Tibial artery (tissue), 4 donors: ENCODE measurements around the gene DLG4.

ENCODE experiments used
- DNase-seq, 2 donors: peaks; one replicate each; pipeline ENCODE4 v3.0.0-alpha.2; 2019
- H3K27ac ChIP-seq, 2 donors: fragments of 200-600 bp; sonication (generic) in 1 of 2; 1 replicate in 1 of 2; 2 replicates in 1 of 2; pipeline ENCODE4 v1.5.1; 2018 to 2019; ENCODE audit warnings: mild to moderate bottlenecking in 1 of 2
- H3K27me3 ChIP-seq, 2 donors: fragments of 200-600 bp; sonication (generic) in 1 of 2; one replicate each; pipeline versions ENCODE4 v1.5.1 to v1.6.0; 2016 to 2019
- H3K36me3 ChIP-seq, 3 donors: fragments of 200-600 bp; sonication (generic) in 2 of 3; one replicate each; pipeline ENCODE4 v1.5.1; 2016 to 2019; ENCODE audit warnings: mild to moderate bottlenecking in 2 of 3
- H3K4me1 ChIP-seq, 4 donors: fragments of 200-600 bp; sonication (generic) in 2 of 4; 1 replicate in 3 of 4; 2 replicates in 1 of 4; pipeline ENCODE4 v1.5.1; 2016 to 2019
- H3K4me3 ChIP-seq, 2 donors: fragments of 200-600 bp; sonication (generic) in 1 of 2; 1 replicate in 1 of 2; 2 replicates in 1 of 2; pipeline ENCODE4 v1.5.1; 2018 to 2019; ENCODE audit warnings: mild to moderate bottlenecking in 2 of 2
- H3K9me3 ChIP-seq, 3 donors: fragments of 200-600 bp; sonication (generic) in 1 of 3; one replicate each; pipeline ENCODE4 v1.5.1; 2016 to 2019
- intact Hi-C: fragments of 100-400 bp; cut with DNase I; formaldehyde crosslinking; loops from one replicate; pipeline ENCODE4 v1.15.0; 2023; ENCODE audit warnings: low total_unique reads
- TF ChIP-seq, protein P1 (sequence below), 2 experiments: fragments of 200-600 bp in 1 of 2; fragments of 450-650 bp in 1 of 2; IDR thresholded peaks; one replicate each; pipeline ENCODE4 v1.5.1; 2017 to 2019; ENCODE audit warnings: antibody characterized with exemption in 2 of 2, mild to moderate bottlenecking in 1 of 2, moderate library complexity in 1 of 2

Gene DLG4

DNA sequence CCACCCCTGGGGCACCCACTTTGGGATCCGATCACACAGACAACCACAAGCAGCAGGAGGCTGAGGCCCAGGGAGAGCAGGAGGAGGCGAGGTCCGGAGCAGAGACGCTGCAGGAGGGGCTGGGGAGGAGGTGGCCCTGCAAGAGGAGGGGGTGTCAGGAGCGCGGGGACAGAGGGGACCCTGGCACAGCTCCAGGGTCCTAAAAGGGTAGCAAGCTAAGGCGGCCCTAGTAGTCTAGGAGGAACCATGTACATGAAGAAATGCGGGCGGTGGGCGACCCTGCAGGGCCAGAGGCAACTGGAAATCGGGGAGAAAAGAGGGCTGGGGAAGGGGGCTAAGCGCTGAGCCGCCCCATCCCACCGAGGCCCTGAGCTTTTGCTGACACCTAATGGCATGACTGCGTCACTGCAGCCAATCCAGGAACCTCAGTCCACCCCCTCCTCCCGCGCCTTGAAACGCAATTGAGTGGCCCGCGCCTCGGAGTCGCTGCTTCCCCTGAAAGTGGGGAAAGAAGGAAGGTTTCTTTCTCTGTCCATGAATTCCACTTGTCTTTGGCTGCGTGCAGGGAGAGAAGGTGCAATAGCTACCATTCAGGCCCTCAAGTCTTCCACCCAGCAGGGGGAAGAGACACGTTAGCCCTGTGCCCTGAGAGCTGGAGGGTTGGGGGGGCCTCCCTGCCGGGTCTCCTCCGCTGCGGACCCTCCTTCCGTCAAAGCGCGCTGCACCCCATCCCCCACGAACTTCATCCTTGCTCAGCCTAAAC lies 42.3 kb downstream of the DLG4 start:
- peak; percentile 45 to 74 for DNase-seq
- Histone ChIP-seq H3K9me3 (no peaks in the 10 kb centered on the region), H3K4me1 (peaks cover 0 to 15% (median 12%) of the 10 kb centered on the region in 4 donors), H3K27ac (no peak overlapping the region), H3K36me3 (no peaks in the 10 kb centered on the region), H3K27me3 (peaks cover 0 to 64% of the 10 kb centered on the region in 2 donors), H3K4me3 (peak overlapping the region in 1 of 2 donors; percentile 15)
- TF ChIP-seq, protein P1, sequence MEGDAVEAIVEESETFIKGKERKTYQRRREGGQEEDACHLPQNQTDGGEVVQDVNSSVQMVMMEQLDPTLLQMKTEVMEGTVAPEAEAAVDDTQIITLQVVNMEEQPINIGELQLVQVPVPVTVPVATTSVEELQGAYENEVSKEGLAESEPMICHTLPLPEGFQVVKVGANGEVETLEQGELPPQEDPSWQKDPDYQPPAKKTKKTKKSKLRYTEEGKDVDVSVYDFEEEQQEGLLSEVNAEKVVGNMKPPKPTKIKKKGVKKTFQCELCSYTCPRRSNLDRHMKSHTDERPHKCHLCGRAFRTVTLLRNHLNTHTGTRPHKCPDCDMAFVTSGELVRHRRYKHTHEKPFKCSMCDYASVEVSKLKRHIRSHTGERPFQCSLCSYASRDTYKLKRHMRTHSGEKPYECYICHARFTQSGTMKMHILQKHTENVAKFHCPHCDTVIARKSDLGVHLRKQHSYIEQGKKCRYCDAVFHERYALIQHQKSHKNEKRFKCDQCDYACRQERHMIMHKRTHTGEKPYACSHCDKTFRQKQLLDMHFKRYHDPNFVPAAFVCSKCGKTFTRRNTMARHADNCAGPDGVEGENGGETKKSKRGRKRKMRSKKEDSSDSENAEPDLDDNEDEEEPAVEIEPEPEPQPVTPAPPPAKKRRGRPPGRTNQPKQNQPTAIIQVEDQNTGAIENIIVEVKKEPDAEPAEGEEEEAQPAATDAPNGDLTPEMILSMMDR (IDR thresholded peaks at IDR 0.05), result peak; percentile 56 to 86
- intact Hi-C loops, result no loop called here

DNA sequence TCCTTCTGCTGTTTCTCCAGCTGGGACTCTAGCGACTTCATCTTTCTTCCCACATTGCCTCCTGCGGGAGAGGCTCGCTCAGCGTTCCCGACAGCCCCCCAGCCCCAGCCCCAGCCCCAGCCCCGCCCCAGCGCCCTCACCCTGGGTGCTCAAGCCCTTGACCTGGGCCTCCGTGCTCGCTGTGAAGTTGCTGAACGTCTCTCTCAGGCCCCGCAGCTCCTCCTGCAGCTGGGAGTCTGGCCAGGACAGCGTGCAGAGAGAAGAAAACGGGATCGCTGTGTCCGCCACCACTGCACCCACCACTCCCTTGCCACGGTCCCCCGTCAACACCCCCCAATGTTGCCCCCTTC lies 42.8 kb downstream of the DLG4 start:
- no peak for DNase-seq
- TF ChIP-seq, protein P1 (IDR thresholded peaks at IDR 0.05), result no peak
- Histone ChIP-seq H3K9me3 (no peaks in the 10 kb centered on the region), H3K27ac (no peak overlapping the region), H3K27me3 (peaks cover 0 to 64% of the 10 kb centered on the region in 2 donors), H3K36me3 (no peaks in the 10 kb centered on the region), H3K4me1 (peaks cover 0 to 15% (median 12%) of the 10 kb centered on the region in 4 donors), H3K4me3 (no peak overlapping the region)
- intact Hi-C loops, result no loop called here

DNA sequence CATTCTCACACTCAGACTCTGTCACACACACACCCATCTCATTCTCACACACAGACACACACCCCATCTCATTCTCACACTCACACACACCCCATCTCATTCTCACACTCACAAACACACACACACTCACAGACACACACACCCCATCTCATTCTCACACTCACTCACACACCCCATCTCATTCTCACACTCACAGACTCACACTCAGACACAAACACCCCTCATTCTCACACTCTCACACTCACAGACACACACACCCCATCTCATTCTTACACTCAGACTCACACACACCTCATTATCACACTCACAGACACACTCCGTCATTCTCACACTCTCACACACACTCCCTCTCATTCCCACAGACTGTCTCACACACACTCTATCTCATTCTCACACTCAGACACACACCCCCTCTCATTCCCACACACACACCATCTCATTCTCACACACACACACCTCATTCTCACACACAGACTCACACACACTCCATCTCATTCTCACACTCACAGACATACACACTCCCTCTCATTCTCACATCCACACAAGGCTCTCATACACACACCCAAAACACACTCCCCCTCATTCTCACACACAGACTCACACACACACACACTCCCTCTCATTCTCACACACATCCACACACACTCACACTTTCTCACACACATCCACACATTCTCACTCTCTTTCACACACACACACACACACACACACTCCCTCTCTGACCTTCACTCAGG lies 43.4 kb downstream of the DLG4 start:
- intact Hi-C loops, result no loop called here
- TF ChIP-seq, protein P1 (IDR thresholded peaks at IDR 0.05), result no peak
- Histone ChIP-seq H3K27ac (no peak overlapping the region), H3K9me3 (no peaks in the 10 kb centered on the region), H3K27me3 (peaks cover 0 to 64% of the 10 kb centered on the region in 2 donors), H3K4me3 (no peak overlapping the region), H3K4me1 (peaks cover 0 to 15% (median 12%) of the 10 kb centered on the region in 4 donors), H3K36me3 (no peaks in the 10 kb centered on the region)
- no peak for DNase-seq

DNA sequence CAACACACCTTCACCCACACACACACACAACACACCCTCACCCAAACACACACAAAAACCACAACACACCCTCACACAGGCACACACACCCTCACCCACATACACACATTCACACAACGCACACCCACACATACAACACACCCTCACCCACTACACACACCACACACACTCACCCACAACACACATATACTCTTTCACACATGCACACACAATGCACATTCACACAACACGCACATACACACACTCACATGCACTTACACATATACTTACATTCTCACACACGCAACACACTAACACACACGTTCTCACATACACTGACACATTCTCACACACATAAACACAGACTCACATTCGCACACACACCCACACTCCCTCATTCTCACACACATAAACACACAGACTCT lies 44.3 kb downstream of the DLG4 start:
- Histone ChIP-seq H3K27me3 (peaks cover 0 to 64% of the 10 kb centered on the region in 2 donors), H3K4me3 (no peak overlapping the region), H3K9me3 (peaks cover 0 to 5% (median 1%) of the 10 kb centered on the region in 3 donors), H3K27ac (no peak overlapping the region), H3K36me3 (no peaks in the 10 kb centered on the region), H3K4me1 (peaks cover 0 to 15% (median 12%) of the 10 kb centered on the region in 4 donors)
- TF ChIP-seq, protein P1 (IDR thresholded peaks at IDR 0.05), result no peak
- intact Hi-C loops, result loop anchor here (2.0 kb wide), 1 partner anchor 121 kb away; no protein-coding TSS in a partner anchor
- no peak for DNase-seq

DNA sequence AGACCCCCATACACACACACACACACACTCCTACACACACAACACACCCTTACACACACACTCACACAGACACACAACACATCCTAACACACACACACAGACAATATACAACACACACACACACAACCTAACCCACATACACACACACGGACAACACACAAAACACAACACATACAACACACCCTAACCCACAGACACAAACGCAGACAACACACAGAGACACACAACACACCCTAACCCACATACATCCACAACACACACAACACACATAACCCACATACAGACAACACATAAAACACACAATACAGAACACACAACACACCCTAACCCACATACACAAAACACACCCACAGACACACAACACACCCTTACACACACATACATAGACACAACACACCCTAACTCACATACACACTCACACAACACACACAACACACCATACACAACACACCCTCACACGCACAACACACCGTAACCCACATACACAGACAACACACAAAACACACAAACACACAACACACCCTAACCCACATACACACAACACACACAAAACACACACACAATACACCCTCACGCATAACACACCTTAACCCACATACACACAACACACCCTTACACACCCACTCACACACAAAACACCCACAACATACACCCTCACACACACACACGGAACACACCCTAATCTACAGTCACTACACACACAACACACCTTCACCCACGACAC lies 44.9 kb downstream of the DLG4 start:
- TF ChIP-seq, protein P1 (IDR thresholded peaks at IDR 0.05), result no peak
- no peak overlapping the region for H3K27ac ChIP-seq
- no peak for DNase-seq
- intact Hi-C loops, result loop anchor here (2.0 kb wide), 1 partner anchor 120 kb away; no protein-coding TSS in a partner anchor
- H3K27me3 ChIP-seq, result peaks cover 0 to 66% of the 10 kb centered on the region in 2 donors
- no peak overlapping the region for H3K4me3 ChIP-seq
- peaks cover 0 to 15% (median 12%) of the 10 kb centered on the region in 4 donors for H3K4me1 ChIP-seq
- no peaks in the 10 kb centered on the region for H3K36me3 ChIP-seq
- H3K9me3 ChIP-seq, result peaks cover 0 to 9% (median 5%) of the 10 kb centered on the region in 3 donors
